Tibial artery (tissue), 4 donors: ENCODE data around the gene MRPL32.

Experiments
- DNase-seq, 2 donors: peaks; one replicate each; pipeline ENCODE4 v3.0.0-alpha.2; 2019
- H3K27ac ChIP-seq, 2 donors: fragments of 200-600 bp; sonication (generic) in 1 of 2; 1 replicate in 1 of 2; 2 replicates in 1 of 2; pipeline ENCODE4 v1.5.1; 2018 to 2019; ENCODE audit warnings: mild to moderate bottlenecking in 1 of 2
- H3K27me3 ChIP-seq, 2 donors: fragments of 200-600 bp; sonication (generic) in 1 of 2; one replicate each; pipeline versions ENCODE4 v1.5.1 to v1.6.0; 2016 to 2019
- H3K36me3 ChIP-seq, 3 donors: fragments of 200-600 bp; sonication (generic) in 2 of 3; one replicate each; pipeline ENCODE4 v1.5.1; 2016 to 2019; ENCODE audit warnings: mild to moderate bottlenecking in 2 of 3
- H3K4me1 ChIP-seq, 4 donors: fragments of 200-600 bp; sonication (generic) in 2 of 4; 1 replicate in 3 of 4; 2 replicates in 1 of 4; pipeline ENCODE4 v1.5.1; 2016 to 2019
- H3K4me3 ChIP-seq, 2 donors: fragments of 200-600 bp; sonication (generic) in 1 of 2; 1 replicate in 1 of 2; 2 replicates in 1 of 2; pipeline ENCODE4 v1.5.1; 2018 to 2019; ENCODE audit warnings: mild to moderate bottlenecking in 2 of 2
- H3K9me3 ChIP-seq, 3 donors: fragments of 200-600 bp; sonication (generic) in 1 of 3; one replicate each; pipeline ENCODE4 v1.5.1; 2016 to 2019
- CTCF ChIP-seq, 2 experiments: fragments of 200-600 bp in 1 of 2; fragments of 450-650 bp in 1 of 2; IDR thresholded peaks; one replicate each; pipeline ENCODE4 v1.5.1; 2017 to 2019; ENCODE audit warnings: antibody characterized with exemption in 2 of 2, mild to moderate bottlenecking in 1 of 2, moderate library complexity in 1 of 2
- intact Hi-C: fragments of 100-400 bp; cut with DNase I; formaldehyde crosslinking; loops from one replicate; pipeline ENCODE4 v1.15.0; 2023; ENCODE audit warnings: low total_unique reads

Gene MRPL32

DNA sequence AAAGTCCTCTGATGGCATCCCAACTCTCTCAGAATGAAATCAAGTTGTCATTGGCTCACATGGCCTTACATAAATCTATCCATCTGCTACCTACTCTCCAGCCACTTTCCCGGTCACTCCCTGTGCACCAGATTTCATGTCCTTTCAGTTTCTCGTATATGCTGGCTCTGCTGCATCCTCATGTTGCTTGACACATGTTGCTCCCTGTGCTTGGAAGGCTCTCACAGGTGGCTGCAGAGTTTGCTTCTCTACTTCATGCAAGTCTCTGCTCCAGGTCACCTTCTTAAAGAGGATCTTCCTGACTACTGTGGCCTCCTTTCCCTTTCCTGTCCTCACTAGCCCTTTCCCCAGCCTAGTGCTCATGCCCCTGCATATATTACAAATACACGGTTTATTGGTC, 48.3 kb downstream of the MRPL32 start:
- no peak for TF ChIP-seq CTCF (IDR thresholded peaks at IDR 0.05)
- H3K4me3 ChIP-seq = no peak overlapping the region
- no peak for DNase-seq
- H3K4me1 ChIP-seq = no peaks in the 10 kb centered on the region
- H3K27ac ChIP-seq = no peak overlapping the region
- H3K9me3 ChIP-seq = no peaks in the 10 kb centered on the region
- intact Hi-C loops = no loop called here
- H3K27me3 ChIP-seq = no peaks in the 10 kb centered on the region
- H3K36me3 ChIP-seq = no peaks in the 10 kb centered on the region

DNA sequence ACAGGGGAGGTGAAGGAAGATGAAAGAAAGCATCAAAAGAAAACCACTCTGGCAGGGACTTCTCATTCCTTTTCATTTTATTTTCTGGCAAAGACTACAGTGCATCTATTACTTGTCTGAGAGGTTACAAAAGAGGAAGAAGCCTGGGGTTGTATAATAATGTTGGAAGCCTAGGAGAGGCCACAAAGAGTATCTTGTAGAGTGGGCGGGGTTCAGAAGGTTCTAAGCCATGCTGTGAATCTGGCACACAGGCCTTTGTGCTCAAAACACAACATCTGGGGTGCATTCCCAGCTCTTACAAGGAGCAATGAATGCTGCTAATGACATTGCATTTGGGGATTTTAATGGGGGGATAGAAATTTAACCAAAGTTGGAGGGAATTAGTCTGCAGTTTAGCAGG, 49.4 kb downstream of the MRPL32 start:
- intact Hi-C loops = no loop called here
- DNase-seq = no peak
- no peak overlapping the region for H3K4me3 ChIP-seq
- H3K36me3 ChIP-seq = no peaks in the 10 kb centered on the region
- no peaks in the 10 kb centered on the region for H3K27me3 ChIP-seq
- H3K4me1 ChIP-seq = no peaks in the 10 kb centered on the region
- TF ChIP-seq CTCF (IDR thresholded peaks at IDR 0.05) = no peak
- H3K27ac ChIP-seq = no peak overlapping the region
- H3K9me3 ChIP-seq = no peaks in the 10 kb centered on the region

DNA sequence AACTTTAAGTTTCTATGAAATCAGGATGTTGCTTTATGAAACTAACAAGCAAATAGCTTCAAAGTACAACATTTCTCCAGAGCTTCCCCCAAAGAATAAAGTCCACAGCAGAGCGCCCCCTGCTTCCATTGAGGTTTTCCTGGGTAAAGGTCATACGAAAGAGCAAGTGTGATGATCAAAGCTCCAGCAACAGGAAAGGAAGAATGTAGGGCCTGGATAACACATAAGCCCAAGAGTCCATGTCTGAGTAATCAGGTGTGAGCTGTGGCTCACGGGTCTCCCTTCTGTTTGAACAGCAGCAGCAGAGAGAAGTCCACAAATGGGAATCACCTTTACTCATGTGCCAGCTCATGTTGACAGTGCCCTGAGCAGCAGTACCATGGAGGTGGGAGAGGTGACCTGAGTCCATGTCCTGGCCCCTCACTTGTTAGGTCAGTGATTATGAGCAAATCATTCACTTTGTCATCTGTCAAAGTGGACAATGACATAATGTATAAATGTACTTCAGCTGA, 50.5 kb downstream of the MRPL32 start:
- DNase-seq = no peak
- Histone ChIP-seq H3K9me3 (no peaks in the 10 kb centered on the region), H3K36me3 (no peaks in the 10 kb centered on the region), H3K27me3 (no peaks in the 10 kb centered on the region), H3K27ac (no peak overlapping the region), H3K4me3 (no peak overlapping the region), H3K4me1 (no peaks in the 10 kb centered on the region)
- no peak for TF ChIP-seq CTCF (IDR thresholded peaks at IDR 0.05)
- intact Hi-C loops = no loop called here

DNA sequence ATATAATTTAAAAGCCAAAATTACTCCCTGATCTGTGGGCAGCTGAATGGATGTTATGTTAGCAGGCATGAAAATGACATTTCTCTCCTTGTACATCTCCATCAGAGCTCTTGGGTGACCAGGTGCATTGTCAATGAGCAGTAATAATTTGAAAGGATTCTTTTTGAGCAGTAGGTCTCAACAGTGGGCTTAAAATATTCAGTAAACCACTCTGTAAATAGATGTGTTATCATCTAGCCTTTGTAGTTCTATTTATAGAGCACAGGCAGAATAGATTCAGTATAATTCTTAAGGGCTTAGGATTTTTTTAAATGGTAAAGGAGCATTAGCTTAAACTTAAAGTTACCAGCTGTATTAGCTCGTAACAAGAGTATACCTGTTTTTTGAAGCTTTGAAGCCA, 52.0 kb downstream of the MRPL32 start:
- no peak overlapping the region for H3K27ac ChIP-seq
- intact Hi-C loops = no loop called here
- H3K36me3 ChIP-seq = no peaks in the 10 kb centered on the region
- H3K9me3 ChIP-seq = no peaks in the 10 kb centered on the region
- H3K4me3 ChIP-seq = no peak overlapping the region
- no peaks in the 10 kb centered on the region for H3K27me3 ChIP-seq
- no peaks in the 10 kb centered on the region for H3K4me1 ChIP-seq
- no peak for DNase-seq
- no peak for TF ChIP-seq CTCF (IDR thresholded peaks at IDR 0.05)

- intact Hi-C loops = no loop called here
- Histone ChIP-seq H3K27me3 (no peaks in the 10 kb centered on the region), H3K36me3 (no peaks in the 10 kb centered on the region), H3K4me1 (no peaks in the 10 kb centered on the region), H3K9me3 (no peaks in the 10 kb centered on the region), H3K4me3 (no peak overlapping the region), H3K27ac (no peak overlapping the region)
- DNase-seq = no peak
- TF ChIP-seq CTCF (IDR thresholded peaks at IDR 0.05) = no peak
These were observed 54.0 kb downstream of the MRPL32 start for GRCh38 chr7:42986213-42986612.

DNA sequence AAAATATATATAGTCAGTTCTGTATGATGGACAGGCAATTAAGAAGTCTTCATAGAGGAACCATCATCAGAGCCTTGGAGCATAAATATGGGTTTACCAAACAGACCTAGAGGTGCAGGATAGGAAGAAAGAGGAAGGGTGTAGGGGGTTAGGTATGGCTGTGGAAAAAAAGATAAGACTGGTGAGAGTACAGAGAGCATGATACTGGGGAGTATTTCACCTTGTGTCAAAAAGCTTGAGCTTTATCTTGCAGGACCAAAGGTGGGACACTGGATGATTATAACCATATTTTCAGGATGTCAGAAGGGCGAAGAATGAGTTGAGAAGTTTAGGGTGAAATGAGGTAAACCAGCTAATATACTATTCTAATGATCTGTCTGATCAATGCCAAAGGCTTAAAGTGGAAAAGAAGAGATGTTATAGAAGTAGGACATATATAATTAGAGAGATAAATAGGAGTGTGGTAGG, 54.6 kb downstream of the MRPL32 start:
- no peak for DNase-seq
- intact Hi-C loops = no loop called here
- Histone ChIP-seq H3K9me3 (no peaks in the 10 kb centered on the region), H3K4me3 (no peak overlapping the region), H3K27me3 (no peaks in the 10 kb centered on the region), H3K27ac (no peak overlapping the region), H3K4me1 (no peaks in the 10 kb centered on the region), H3K36me3 (no peaks in the 10 kb centered on the region)
- TF ChIP-seq CTCF (IDR thresholded peaks at IDR 0.05) = no peak
